Measurements from ENCODE around the gene EPC2. TPM values are rescaled to one million over a fixed set of nuclear protein-coding genes. Genes with fewer than 3 reads are reported as not detected.
"Not testable (repeated sequence)": the region's sequence is repeated elsewhere in the genome, so short reads cannot be mapped to it uniquely, and the experiment has no call there.

Gene EPC2
- total RNA-seq, 1 donor from 2014 or later: 106 TPM

- DNase-seq (ENCODE audit: low spot score in 2 of 2) (no peak), FAIRE-seq (no peak)
These were observed 26.2 kb downstream of the EPC2 start for GRCh38 chr2:148670773-148671172.

GRCh38 chr2:148674063-148675020 lies 29.8 kb downstream of the EPC2 start:
- DNase-seq (ENCODE audit: low spot score in 2 of 2) (no peak), FAIRE-seq (no peak)

- FAIRE-seq: no peak
- no peak for DNase-seq (ENCODE audit: low spot score in 2 of 2)
These were observed 31.2 kb downstream of the EPC2 start for GRCh38 chr2:148675708-148676107.

- FAIRE-seq; DNase-seq (ENCODE audit: low spot score in 2 of 2): not testable (repeated sequence)
These were observed 34.0 kb downstream of the EPC2 start for GRCh38 chr2:148678302-148679179.

GRCh38 chr2:148680462-148680861 lies 35.9 kb downstream of the EPC2 start:
- no peak for DNase-seq (ENCODE audit: low spot score in 2 of 2)
- FAIRE-seq: no peak

GRCh38 chr2:148681443-148681842 lies 36.9 kb downstream of the EPC2 start:
- no peak for FAIRE-seq
- DNase-seq (ENCODE audit: low spot score in 2 of 2): no peak

- FAIRE-seq: not testable (repeated sequence)
These were observed 37.3 kb downstream of the EPC2 start for GRCh38 chr2:148681862-148682261.

GRCh38 chr2:148684507-148684906 lies 40.0 kb downstream of the EPC2 start:
- no peak for DNase-seq (ENCODE audit: low spot score in 2 of 2)
- no peak for FAIRE-seq

More at GRCh38 chr2:148681862-148682261, 37.3 kb downstream of the EPC2 start:
- DNase-seq (ENCODE audit: low spot score in 2 of 2): not testable (repeated sequence)

- DNase-seq (ENCODE audit: low spot score in 2 of 2) (no peak), FAIRE-seq (no peak)
These were observed 43.0 kb downstream of the EPC2 start for GRCh38 chr2:148687543-148687942.

- not testable (repeated sequence) for DNase-seq (ENCODE audit: low spot score in 2 of 2); FAIRE-seq
These were observed 43.5 kb downstream of the EPC2 start for GRCh38 chr2:148688011-148688410.

GRCh38 chr2:148696985-148697384 lies 52.4 kb downstream of the EPC2 start:
- no peak for DNase-seq (ENCODE audit: low spot score in 2 of 2)
- no peak for FAIRE-seq

GRCh38 chr2:148699830-148700229 lies 55.3 kb downstream of the EPC2 start:
- FAIRE-seq: no peak
- DNase-seq (ENCODE audit: low spot score in 2 of 2): no peak

GRCh38 chr2:148701039-148701438 lies 56.5 kb downstream of the EPC2 start:
- FAIRE-seq (no peak), DNase-seq (ENCODE audit: low spot score in 2 of 2) (no peak)

GRCh38 chr2:148701877-148702276 lies 57.3 kb downstream of the EPC2 start:
- FAIRE-seq (peak; percentile 24), DNase-seq (ENCODE audit: low spot score in 2 of 2) (no peak)

GRCh38 chr2:148702475-148702874 lies 57.9 kb downstream of the EPC2 start:
- FAIRE-seq (no peak), DNase-seq (ENCODE audit: low spot score in 2 of 2) (no peak)

- FAIRE-seq: no peak
- DNase-seq (ENCODE audit: low spot score in 2 of 2): no peak
These were observed 59.7 kb downstream of the EPC2 start for GRCh38 chr2:148704247-148704646.

GRCh38 chr2:148716378-148716920 lies 71.9 kb downstream of the EPC2 start:
- FAIRE-seq (no peak), DNase-seq (ENCODE audit: low spot score in 2 of 2) (no peak)

- FAIRE-seq (no peak), DNase-seq (ENCODE audit: low spot score in 2 of 2) (no peak)
These were observed 73.5 kb downstream of the EPC2 start for GRCh38 chr2:148718039-148718438.

- FAIRE-seq: no peak
These were observed 74.7 kb downstream of the EPC2 start for GRCh38 chr2:148719195-148719749.

GRCh38 chr2:148719941-148720436 lies 75.4 kb downstream of the EPC2 start:
- FAIRE-seq (no peak), DNase-seq (ENCODE audit: low spot score in 2 of 2) (no peak)

More at GRCh38 chr2:148719195-148719749, 74.7 kb downstream of the EPC2 start:
- no peak for DNase-seq (ENCODE audit: low spot score in 2 of 2)

Measured in frontal cortex (tissue), 4 donors.